NCI-H446 treated with DMSO at 0.1 percent for 48 hours (cell line): Measurements from ENCODE around the gene FAM111A.

Source experiments
- DNase-seq: peaks from one replicate; lab custom pipeline; 2025; lab: John Stamatoyannopoulos, UW

Gene FAM111A

DNA sequence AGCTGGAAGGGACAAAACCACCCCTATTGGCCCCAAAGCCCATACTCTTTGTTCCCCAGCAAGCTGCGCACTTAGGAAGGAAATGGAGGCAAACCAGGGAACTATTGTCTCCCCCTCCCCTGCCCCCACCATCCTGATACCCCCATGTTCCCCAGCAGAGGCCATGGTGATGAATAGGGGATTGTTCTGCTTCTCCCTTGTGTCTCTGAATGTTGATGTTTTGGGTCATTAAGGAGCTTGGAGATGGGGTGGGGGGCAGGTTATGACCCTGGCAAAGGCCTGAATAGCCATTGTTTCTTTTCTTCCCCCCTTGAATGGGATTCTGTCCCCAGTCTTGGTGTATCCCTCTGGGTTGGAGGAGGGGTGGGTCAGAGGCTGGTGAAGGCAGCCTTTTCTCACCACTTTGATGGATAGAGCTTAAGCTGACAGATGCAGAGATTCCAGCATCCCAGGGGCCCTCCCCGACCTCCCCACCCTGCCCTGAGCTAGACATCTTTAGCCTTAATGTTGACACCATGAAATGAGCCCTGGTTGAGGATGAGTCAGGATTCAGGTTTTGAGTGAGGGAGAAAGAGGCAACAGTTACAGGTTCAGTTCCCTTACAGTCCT, 37.6 kb downstream of the FAM111A start:
- DNase-seq: no peak

DNA sequence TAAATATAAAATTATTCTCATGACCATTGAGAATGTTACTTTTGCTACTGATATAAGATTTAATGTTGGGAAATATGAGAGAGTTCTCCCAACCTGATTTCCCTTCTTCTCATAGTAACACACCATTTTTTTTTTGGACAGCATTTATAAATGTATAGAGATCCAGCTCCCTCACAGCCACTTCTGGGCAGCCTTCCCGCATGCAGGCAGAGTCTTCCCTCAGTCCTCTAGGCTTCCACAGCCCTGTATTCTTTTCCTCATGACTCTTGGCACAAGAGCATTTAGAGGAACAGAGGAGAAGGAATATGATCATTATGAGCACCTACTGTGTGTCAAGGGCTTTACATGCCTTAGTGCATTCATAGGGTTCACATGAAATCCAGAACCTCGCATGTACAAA, 38.3 kb downstream of the FAM111A start:
- DNase-seq: no peak

DNA sequence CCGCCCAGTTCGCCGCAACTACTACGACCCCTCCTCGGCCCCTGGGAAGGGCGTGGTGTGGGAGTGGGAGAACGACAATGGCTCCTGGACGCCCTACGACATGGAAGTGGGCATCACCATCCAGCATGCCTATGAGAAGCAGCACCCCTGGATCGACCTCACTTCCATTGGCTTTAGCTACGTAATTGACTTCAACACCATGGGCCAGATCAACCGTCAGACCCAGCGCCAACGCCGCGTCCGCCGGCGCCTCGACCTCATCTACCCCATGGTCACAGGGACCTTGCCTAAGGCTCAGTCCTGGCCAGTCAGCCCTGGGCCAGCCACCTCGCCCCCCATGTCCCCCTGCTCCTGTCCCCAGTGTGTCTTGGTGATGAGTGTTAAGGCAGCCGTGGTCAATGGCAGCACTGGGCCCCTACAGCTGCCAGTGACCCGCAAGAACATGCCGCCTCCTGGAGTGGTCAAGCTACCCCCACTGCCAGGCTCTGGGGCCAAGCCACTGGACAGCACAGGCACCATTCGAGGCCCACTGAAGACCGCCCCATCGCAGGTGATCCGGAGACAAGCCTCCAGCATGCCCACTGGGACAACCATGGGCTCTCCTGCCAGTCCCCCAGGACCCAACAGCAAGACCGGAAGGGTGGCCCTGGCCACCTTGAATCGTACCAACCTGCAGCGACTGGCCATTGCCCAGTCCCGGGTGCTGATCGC, 39.2 kb downstream of the FAM111A start:
- DNase-seq: no peak

DNA sequence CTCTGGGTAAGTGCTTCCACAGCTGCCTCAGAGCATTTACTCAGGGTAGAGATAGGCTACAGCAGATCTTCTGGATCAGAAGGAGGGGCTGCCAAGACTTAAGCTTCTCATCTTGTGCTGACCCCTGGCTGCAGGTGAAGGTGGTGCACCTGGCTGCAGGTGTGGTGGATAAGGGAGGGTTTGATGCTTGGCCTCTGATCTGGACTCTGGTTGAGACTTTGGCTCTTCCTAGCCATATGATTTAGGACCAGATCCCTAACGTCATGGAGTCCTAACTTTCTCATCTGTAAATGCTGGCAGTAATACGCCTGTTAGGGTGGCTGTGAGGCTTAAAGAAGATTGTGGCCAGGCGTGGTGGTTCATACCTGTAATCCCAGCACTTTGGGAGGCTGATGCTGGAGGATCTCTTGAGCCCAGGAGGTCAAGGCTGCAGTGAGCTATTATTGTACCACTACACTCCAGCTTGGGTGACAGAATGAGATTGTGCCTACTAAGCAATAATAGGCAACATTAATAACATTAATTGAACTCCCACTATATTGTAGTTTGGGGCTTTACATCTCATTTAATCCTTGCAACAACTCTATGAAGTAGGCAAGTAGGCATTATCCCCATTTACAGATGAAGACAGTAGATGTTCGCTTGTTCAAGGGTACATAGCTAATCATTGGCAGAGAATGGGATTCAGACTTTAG, 39.9 kb downstream of the FAM111A start:
- DNase-seq: no peak

DNA sequence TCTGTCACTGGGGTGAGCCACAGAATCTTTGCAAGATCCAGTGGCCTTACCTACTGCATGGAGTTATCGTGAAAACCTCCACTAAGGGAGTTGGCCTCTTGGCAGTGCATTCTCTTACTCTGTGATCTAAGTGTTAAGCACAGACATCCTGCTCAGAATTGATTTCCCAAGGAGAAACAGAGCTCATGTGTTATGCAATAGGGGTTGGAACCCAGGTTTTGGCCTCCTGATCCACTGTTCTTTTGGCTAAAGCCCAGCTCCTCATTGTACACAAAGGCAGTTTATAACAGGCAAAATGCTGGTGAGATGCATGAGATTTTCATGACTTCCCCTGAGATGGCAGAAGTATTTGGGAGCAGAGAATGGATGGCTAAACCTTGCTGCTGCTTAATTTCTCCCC, 41.1 kb downstream of the FAM111A start:
- DNase-seq: no peak

DNA sequence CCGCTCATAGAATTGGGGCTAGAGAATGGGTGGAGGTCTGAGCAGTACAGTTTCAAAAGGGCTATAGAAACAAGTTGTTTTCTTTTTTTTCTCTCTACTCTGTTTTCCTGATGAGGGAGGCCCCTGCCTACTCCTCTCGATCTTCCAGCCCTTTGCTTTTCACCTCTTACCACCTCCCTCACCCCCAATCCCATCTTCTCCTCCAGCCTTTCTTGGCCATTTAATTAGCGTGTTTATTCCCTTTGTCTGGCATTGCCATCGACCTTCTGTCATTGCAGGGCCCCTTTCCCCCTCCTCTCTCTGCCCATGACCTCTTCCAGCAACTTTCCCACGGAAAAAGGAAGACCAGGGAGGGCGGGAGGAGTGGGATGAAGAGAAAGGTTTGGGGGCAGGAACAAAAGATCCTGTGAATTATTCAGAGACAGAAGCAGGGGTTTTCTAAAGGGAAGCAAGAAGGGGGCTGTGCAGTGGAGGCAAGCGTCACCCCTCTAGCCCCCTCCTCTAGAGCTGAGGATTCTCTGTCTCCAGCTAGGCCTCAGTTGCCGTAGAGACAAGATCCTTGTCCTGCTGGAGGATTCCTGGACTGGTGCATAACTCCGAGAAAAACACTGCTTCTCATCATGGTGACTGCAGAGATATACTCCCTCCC, 42.2 kb downstream of the FAM111A start:
- no peak for DNase-seq

DNA sequence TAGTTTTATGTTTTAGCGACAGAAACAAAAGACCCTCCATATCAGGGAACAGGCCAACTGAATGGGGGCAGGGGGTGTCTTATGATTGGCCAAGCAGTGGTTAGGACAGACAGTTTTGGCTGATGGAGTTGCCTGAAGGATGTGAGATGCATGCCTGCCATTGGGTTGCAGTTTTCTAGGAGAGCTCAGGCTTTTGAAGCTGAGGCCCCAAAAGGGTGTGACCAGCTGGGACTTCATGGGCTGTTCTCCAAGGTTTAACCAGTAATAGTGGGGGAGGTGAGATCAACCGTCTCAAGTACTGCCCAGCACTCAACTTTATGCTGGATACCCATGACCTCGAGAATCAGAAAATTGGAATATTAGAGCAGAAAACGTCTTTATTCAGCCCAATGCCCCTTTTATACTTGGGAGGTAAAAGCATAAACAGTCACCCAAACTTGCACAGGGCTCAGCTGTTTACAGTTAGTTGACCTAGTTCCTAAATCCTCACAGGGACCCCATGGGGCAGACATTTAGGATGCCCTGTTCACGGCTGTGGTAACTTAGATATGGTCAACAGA, 42.8 kb downstream of the FAM111A start:
- no peak for DNase-seq

DNA sequence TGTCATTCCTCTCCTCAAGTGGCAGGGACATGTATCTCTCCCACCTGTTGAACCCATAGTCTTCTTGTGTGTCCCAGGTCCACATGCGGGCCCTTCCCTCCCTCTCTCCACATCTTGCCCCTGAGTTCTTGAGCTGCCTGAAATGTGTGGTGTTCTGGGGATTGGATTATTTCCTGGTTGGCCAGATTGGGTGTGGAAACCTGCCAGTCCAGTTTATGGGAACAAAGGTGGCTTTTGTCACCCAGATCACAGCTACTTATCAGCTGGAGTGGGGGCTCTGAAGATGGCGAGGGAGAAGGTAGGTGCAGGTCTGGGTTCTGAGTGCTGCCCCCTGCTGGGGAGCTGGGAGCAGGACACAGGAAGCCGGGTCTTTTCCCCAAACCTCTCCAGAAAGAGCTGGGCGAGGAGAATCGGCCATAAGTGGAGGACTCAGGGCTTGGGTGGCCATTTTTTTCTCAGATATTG, 43.5 kb downstream of the FAM111A start:
- no peak for DNase-seq

DNA sequence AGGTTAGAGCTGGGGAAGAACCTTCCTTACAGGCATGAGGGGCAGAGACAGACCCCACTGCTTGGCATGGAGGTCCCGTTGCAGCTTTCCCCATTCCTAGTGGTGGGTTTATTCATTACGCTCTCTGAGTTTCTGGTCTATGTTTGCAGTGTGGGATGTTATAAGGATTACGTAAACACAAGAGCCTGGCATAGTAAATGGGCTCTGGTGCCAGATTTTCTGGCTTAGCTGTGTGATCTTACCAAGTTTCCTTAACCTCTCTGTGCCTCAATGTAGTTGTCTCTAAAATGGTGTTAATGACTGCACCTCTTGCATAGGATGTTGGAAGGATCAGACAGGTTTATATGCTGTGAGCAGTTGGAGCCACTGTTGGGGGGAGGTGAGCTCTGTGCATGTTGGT, 44.4 kb downstream of the FAM111A start:
- no peak for DNase-seq

DNA sequence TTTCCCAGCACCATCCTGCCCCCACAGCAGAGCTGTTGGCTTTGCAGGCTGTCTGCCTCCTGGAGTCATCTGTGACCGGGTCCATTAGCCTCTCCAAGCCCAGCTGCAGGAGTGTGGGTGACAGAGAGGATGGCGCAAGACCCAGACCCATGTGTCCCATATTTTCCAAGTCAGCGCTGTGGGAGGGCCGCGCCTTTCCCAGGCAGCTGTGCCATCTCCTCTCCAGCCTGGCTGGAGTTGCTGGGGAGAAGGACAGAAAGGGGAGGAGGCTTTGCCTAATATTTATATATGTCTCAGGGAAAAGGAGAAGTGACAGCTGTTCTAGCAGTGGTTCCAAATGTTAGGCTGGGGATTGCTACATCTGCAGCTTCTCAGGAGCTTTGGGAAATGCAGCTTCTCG, 44.9 kb downstream of the FAM111A start:
- DNase-seq: no peak

DNA sequence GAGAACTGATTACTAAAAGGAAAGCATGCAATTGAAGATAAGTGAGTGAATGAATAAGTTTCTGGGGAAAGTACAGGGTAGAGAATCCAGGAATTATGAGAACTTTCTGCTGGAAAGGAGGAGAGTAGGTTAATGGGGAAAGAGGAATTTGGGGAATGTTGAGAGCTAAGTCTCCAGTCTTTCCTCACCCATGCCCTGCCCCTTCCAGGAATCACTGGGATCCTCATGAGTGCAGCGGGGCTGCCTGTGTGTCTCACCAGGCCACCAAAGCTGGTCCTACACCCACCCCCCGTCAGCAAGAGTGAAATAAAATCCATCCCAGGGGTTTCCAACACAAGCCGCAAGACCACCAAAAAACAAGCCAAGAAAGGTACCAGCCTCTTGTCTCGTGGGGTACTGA, 46.3 kb downstream of the FAM111A start:
- no peak for DNase-seq

DNA sequence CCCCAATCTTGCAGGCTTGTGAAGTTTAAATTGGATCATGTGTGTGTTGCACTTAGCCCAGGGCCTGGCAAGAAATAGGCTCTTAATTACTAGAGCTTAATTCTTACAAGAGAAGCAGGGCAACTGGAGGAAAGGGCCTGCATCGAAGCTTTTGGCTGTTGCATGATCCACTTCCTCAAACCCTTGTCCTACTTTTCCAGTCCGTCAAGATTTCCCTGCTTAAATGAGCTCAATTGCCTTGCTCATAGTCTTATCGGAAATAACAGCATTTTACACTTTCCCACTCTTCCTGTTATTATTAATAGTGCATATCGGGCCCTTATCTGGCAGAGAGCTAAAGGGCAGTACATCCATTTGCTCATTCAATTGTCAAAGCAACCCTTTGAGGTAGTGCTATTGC, 47.3 kb downstream of the FAM111A start:
- DNase-seq: no peak

DNA sequence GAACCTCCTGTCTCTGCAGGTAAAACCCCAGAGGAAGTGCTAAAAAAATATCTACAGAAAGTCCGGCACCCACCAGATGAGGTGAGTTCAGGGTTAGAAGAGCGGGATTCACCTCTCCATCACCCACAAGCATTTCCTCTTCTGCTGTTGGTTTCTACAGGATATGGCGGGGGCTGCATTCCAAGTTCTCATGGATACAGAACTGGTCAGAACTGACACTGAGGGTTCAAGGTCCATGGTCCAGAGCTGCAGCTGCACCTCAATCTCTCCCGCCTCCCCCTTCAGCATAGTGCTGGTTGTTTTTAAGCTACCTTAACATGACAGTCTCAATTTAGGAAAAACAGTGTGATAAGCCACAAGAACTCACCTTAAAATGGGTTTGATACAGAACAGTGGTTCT, 48.4 kb downstream of the FAM111A start:
- DNase-seq: no peak

DNA sequence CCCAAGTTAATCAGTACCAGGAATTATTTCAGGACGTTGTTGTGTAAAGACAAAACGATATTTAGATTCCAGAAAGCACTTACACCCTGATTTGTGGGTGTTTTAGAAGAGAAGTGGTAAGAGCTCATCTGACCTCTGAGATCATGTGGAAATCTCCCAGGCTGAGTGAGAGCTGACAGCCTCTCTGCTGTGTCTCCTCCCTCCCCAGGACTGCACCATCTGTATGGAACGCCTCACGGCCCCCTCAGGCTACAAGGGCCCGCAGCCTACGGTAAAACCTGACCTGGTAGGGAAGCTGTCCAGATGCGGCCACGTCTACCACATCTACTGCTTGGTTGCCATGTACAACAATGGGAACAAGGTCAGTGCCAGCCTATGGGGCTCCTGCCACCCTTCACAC, 49.2 kb downstream of the FAM111A start:
- no peak for DNase-seq

DNA sequence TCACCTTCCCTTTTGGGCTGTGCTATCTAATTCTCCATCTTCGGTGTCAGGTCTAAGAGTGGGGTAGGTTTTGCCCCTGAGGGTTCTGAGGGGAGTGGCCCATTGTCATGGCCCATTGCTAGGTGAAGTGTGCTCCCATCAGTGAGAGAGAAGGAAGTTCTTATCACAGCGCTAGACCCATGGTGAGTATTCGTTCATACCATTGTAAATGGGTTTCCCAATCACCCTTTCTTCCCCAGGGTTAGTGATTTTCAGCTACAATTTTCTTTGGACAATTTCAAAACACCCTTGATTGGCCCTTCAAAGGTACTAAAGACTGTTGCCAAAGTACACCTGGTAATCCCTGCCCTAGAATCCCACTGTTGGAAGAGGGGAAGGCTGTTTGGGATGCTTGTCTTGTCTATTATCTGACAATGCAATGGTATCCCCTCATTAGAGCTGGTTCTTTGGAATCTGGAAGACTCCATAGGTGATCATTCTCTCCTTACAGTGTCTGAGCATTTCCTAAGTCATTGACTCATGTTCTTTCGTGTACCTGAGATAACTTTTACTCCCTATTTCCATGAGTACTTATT, 49.9 kb downstream of the FAM111A start:
- no peak for DNase-seq

DNA sequence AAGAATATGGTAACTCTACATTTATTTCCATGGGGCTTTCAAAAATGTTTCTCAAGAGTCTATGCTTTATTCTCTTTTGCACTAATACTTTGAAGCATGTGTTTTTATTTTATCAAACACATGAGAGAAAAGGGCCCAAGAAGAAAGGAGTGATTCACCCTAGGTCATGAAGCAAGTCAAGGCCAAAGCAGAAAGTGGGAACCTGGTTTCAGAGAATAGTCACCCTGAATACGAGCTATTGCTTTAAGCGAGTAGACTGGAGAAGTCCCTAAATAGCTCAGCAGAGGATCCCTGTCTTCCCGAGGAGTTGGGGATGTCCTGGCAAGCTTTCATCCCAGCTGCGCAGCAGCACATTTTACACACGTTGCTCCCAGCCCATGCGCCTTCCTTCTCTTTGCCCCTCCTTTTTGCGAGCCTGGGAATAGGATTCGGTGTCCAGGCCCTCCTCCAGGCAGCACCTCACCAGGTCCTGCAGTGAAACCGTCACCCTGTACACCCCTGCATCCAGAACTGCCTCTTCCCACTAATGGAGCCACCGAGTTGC, 51.0 kb downstream of the FAM111A start:
- no peak for DNase-seq

DNA sequence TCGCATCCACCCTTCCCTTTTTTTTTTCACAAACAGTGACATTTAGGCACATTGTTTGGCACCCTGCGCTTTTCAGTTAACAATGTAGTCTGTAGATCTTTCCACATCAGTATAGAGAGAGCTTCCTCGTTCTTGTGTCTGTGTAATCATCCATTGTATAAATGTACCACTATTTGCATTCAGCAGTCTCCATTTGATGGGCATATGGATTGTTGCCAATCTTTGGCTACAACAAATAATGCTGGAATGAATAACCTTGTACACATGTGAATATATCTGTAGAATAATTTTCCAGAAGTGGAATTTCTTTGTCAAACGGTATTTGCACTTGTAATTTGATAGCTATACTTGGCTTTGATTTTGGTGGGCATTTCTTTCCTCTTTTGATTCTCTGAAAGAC, 52.9 kb downstream of the FAM111A start:
- DNase-seq: no peak

DNA sequence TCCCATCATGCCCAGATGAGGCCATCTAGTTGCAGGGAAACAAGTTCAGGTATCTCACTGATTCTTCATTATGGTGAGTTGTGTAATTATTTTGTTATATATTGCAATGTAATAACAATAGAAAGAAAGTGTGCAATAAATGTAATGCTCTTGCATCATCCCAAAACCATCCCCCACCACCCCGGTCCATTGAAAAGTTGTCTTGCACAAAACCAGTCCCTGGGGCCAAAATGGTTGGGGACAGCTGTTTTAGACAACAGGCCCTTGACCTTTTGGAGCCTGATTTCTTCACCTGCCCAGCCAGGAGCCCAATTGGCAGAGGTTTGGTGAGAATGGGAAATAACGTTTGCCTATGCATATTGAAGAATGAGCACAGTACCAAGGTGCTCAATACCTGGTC, 54.1 kb downstream of the FAM111A start:
- no peak for DNase-seq

DNA sequence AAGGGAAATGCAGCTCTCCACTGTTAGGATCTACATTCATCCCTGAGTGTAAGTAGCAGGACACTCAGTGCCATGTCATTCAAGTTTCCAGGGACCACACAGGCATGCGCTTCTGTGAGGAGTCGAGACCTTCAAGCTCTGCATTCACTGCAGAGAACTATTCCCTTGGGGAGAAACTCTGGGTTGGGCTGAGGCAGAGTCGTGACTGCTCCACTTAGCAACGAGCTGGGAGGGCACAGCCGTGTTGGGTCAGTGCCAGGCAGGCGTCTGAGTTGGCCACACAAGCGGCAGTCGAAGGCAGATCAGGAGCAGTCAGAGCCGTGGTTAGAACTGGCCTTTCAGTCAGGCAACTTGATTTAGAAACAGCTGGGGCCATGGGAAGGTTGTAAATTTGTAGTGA, 55.3 kb downstream of the FAM111A start:
- DNase-seq: no peak

DNA sequence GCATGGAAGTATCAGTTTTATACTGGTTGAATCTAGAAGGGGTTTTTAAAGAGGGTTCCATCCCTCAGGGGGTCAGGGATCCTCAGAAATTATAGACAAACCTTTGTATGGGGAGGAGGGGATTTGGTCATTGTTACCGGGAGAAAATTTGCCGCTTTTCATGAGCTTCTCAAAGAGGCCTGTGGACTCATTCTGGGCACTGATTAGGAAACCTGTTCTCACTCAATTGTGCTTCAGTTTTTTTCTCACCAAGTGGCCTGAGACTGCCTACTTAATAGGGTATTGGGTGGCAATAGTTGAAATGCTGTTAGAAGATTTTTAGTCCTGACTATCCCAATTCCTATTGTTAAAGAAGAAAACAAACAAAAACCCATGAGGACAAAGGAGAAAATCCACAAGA, 56.1 kb downstream of the FAM111A start:
- no peak for DNase-seq

DNA sequence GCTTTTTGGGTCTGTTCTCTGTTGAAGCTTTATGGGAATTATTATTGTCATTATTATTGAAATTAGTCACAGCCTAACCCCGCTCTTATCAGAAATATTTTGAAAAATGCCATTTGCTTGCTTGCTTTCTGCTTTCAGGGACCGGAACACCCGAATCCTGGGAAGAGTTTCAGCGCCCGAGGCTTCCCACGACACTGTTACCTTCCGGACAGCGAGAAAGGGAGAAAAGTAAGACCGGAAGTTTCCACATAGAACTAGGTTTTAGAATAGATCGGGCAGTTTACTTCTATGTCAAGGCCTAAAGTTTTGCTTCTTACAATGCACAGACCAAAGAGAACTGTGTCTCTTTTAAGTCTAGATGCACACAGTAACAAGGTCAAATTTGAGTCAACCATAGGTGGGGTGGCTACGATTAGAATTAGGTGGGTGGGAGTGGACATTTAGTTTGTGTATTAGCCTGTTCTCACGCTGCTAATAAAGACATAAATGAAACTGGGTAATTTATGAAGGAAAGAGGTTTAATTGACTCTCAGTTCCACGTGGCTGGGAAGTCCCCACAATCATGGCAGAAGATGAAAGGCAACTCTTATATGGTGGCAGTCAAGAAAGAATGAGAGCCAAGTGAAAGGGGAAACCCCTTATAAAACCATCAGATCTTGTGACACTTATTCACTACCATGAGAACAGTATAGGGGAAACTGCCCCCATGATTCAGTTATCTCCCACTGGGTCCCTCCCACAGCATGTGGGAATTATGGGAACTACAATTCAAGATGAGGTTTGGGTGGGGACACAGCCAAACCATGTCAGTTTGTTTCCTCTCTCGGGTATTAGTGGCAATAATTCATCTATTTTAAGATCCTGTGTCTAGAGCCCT, 57.1 kb downstream of the FAM111A start:
- DNase-seq: no peak
